ENCODE measurements around the gene SARDH. TPM values are rescaled to one million over a fixed set of nuclear protein-coding genes. Genes with fewer than 3 reads are reported as not detected.

SARDH gene
- total RNA-seq, 1 donor from 2014 or later = 1.2 TPM

GRCh38 chr9:133683586-133684120 lies 54.5 kb downstream of the SARDH start:
- peak overlapping the region; percentile 41 for H3K27ac Mint-ChIP-seq (ENCODE audit: unreplicated experiment)
- TF ChIP-seq CTCF (IDR thresholded peaks at IDR 0.05) = no peak
- no peaks in the 10 kb centered on the region for H3K27me3 Mint-ChIP-seq (ENCODE audit: low read depth)
- H3K4me3 Mint-ChIP-seq (ENCODE audit: unreplicated experiment) = no peak overlapping the region
- H3K4me1 Mint-ChIP-seq (ENCODE audit: low read depth) = peaks cover 10% of the 10 kb centered on the region
- peak; percentile 62 for DNase-seq (ENCODE audit: low spot score)
- no peaks in the 10 kb centered on the region for H3K36me3 Mint-ChIP-seq (ENCODE audit: low read depth)
- H3K9me3 Mint-ChIP-seq (ENCODE audit: low read depth) = no peaks in the 10 kb centered on the region

GRCh38 chr9:133682818-133683585 lies 55.1 kb downstream of the SARDH start:
- Mint-ChIP-seq H3K27ac (ENCODE audit: unreplicated experiment) (no peak overlapping the region), H3K27me3 (ENCODE audit: low read depth) (no peaks in the 10 kb centered on the region), H3K4me3 (ENCODE audit: unreplicated experiment) (no peak overlapping the region), H3K9me3 (ENCODE audit: low read depth) (no peaks in the 10 kb centered on the region), H3K4me1 (ENCODE audit: low read depth) (peaks cover 10% of the 10 kb centered on the region), H3K36me3 (ENCODE audit: low read depth) (no peaks in the 10 kb centered on the region)
- TF ChIP-seq CTCF (IDR thresholded peaks at IDR 0.05) = no peak
- DNase-seq (ENCODE audit: low spot score) = peak; percentile 76

- Mint-ChIP-seq H3K27me3 (ENCODE audit: low read depth) (peaks cover 2% of the 10 kb centered on the region), H3K4me1 (ENCODE audit: low read depth) (peaks cover 10% of the 10 kb centered on the region), H3K4me3 (ENCODE audit: unreplicated experiment) (no peak overlapping the region), H3K36me3 (ENCODE audit: low read depth) (no peaks in the 10 kb centered on the region), H3K27ac (ENCODE audit: unreplicated experiment) (no peak overlapping the region), H3K9me3 (ENCODE audit: low read depth) (no peaks in the 10 kb centered on the region)
- TF ChIP-seq CTCF (IDR thresholded peaks at IDR 0.05) = no peak
- peak; percentile 82 for DNase-seq (ENCODE audit: low spot score)
Measured at GRCh38 chr9:133681658-133682306, 56.4 kb downstream of the SARDH start.

GRCh38 chr9:133680976-133681657 lies 57.0 kb downstream of the SARDH start:
- no peak for TF ChIP-seq CTCF (IDR thresholded peaks at IDR 0.05)
- H3K9me3 Mint-ChIP-seq (ENCODE audit: low read depth) = no peaks in the 10 kb centered on the region
- H3K36me3 Mint-ChIP-seq (ENCODE audit: low read depth) = no peaks in the 10 kb centered on the region
- peak; percentile 83 for DNase-seq (ENCODE audit: low spot score)
- no peak overlapping the region for H3K27ac Mint-ChIP-seq (ENCODE audit: unreplicated experiment)
- no peak overlapping the region for H3K4me3 Mint-ChIP-seq (ENCODE audit: unreplicated experiment)
- H3K4me1 Mint-ChIP-seq (ENCODE audit: low read depth) = peaks cover 14% of the 10 kb centered on the region
- peaks cover 7% of the 10 kb centered on the region for H3K27me3 Mint-ChIP-seq (ENCODE audit: low read depth)

Measured in chondrocyte (in vitro differentiated cells).